Endothelial cell of umbilical vein (primary cell): ENCODE data around the gene CBLN3. TPM values are rescaled to one million over a fixed set of nuclear protein-coding genes. Genes with fewer than 3 reads are reported as not detected.
A peak's percentile ranks its signal among the peaks of the same experiment; 100 is the strongest.

ENCODE experiments used
- BruUV-seq: library from RNA; stranded (reverse); fragments of 400-500 nt; replicated peaks from 2 replicates; lab custom pipeline; 2021; lab: Mats Ljungman, UMichigan
- CTCF ChIA-PET: fragments of 300-600, 350-600 bp; sonication (Branson Sonifier 250); formaldehyde crosslinking; loops from one replicate; lab custom pipeline; 2021; ENCODE audit warnings: antibody characterized with exemption, inconsistent platforms; lab: Charles Lee
- POLR2A ChIA-PET: fragments of 300-600, 350-600 bp; sonication (Branson Sonifier 250); formaldehyde crosslinking; loops from one replicate; lab custom pipeline; 2021; ENCODE audit warnings: antibody characterized with exemption, inconsistent platforms; lab: Charles Lee
- DNase-seq: peaks from one replicate; pipeline ENCODE4 v3.0.0-alpha.2; 2011; ENCODE audit warnings: low read depth, low spot score
- FAIRE-seq: peaks from 2 replicates; lab custom pipeline; 2011; peaks lifted over from hg19 to GRCh38; lab: Jason Lieb, UNC
- H2AFZ ChIP-seq: 2 replicates; pipeline ENCODE4 v1.6.0; 2012; ENCODE audit warnings: low read depth, low read length, control low read depth, inconsistent platforms
- H3K27ac ChIP-seq: 2 replicates; pipeline ENCODE4 v1.5.1; 2011; ENCODE audit warnings: low read depth, mild to moderate bottlenecking, control low read depth, low read length, moderate library complexity; ENCODE audit not compliant: insufficient read depth
- H3K27me3 ChIP-seq, 2 experiments: 2 replicates each; pipeline versions ENCODE4 v1.6.0 to v1.6.1; 2011; ENCODE audit warnings: low read length in 2 of 2, mixed read lengths in 1 of 2; ENCODE audit not compliant: control insufficient read depth in 2 of 2, insufficient read depth in 2 of 2
- H3K36me3 ChIP-seq, 2 experiments: 2 replicates in 1 of 2; 3 replicates in 1 of 2; pipeline ENCODE4 v1.5.1; 2011; ENCODE audit warnings: low read length in 2 of 2, mild to moderate bottlenecking in 1 of 2, moderate library complexity in 1 of 2; ENCODE audit not compliant: control insufficient read depth in 2 of 2, insufficient read depth in 2 of 2; ENCODE audit errors: extremely low read depth in 1 of 2
- H3K4me1 ChIP-seq: 3 replicates; pipeline ENCODE4 v1.5.1; 2011; ENCODE audit warnings: mild to moderate bottlenecking, low read length; ENCODE audit not compliant: control insufficient read depth, insufficient read depth; ENCODE audit errors: extremely low read depth
- H3K4me2 ChIP-seq: 2 replicates; pipeline ENCODE4 v1.6.1; 2011; ENCODE audit warnings: low read length, control low read depth, mixed read lengths; ENCODE audit not compliant: insufficient read depth
- H3K4me3 ChIP-seq, 3 experiments: fragments of 200-600 bp in 1 of 3; sonication (generic), shearing (Covaris generic) in 1 of 3; replicated peaks in 1 of 3; 2 replicates each; pipeline ENCODE4 v1.5.1; 2011 to 2016; ENCODE audit warnings: control low read depth in 3 of 3, low read length in 3 of 3, mild to moderate bottlenecking in 2 of 3, inconsistent platforms in 1 of 3, low read depth in 1 of 3, moderate library complexity in 1 of 3; ENCODE audit not compliant: insufficient read depth in 1 of 3
- H3K79me2 ChIP-seq: 2 replicates; pipeline ENCODE4 v1.6.0; 2012; ENCODE audit warnings: low read length, inconsistent platforms; ENCODE audit not compliant: control insufficient read depth, insufficient read depth
- H3K9ac ChIP-seq: replicated peaks from 2 replicates; pipeline ENCODE3; 2011; ENCODE audit warnings: low read length, control low read depth; ENCODE audit not compliant: insufficient read depth; ENCODE audit errors: extremely low read depth
- H3K9me1 ChIP-seq: replicated peaks from 3 replicates; pipeline ENCODE4 v1.6.0; 2011; ENCODE audit warnings: mild to moderate bottlenecking, low read length; ENCODE audit not compliant: control insufficient read depth, insufficient read depth; ENCODE audit errors: extremely low read depth
- H3K9me3 ChIP-seq: replicated peaks from 2 replicates; pipeline ENCODE4 v1.5.1; 2012; ENCODE audit warnings: low read length, inconsistent platforms; ENCODE audit not compliant: control insufficient read depth, insufficient read depth
- H4K20me1 ChIP-seq: replicated peaks from 2 replicates; pipeline ENCODE3; 2011; ENCODE audit warnings: mild to moderate bottlenecking, low read length; ENCODE audit not compliant: control insufficient read depth, insufficient read depth; ENCODE audit errors: extremely low read depth
- EZH2 ChIP-seq: IDR thresholded peaks from 2 replicates; pipeline ENCODE4 v1.6.1; 2012; ENCODE audit warnings: borderline replicate concordance, low read depth, mild to moderate bottlenecking, moderate library complexity, low read length, inconsistent platforms; ENCODE audit not compliant: severe bottlenecking
- GATA2 ChIP-seq: IDR thresholded peaks from 2 replicates; pipeline ENCODE4 v1.7.0; 2011; ENCODE audit warnings: low read depth, mild to moderate bottlenecking, moderate library complexity, mixed read lengths, low read length; ENCODE audit not compliant: insufficient read length, insufficient read depth
- JUN ChIP-seq: IDR thresholded peaks from 2 replicates; pipeline ENCODE4 v1.6.1; 2011; ENCODE audit warnings: borderline replicate concordance, low read depth; ENCODE audit not compliant: insufficient read length, insufficient read depth
- MYC ChIP-seq: IDR thresholded peaks from one replicate; pipeline ENCODE4 v1.6.1; 2011; ENCODE audit warnings: mild to moderate bottlenecking, low read depth, low read length
- dilution Hi-C: fragments of 300-500 bp; cut with MboI; formaldehyde crosslinking; loops from one replicate; pipeline ENCODE4 v1.15.0; 2019; ENCODE audit warnings: low sequenced_read_pairs; ENCODE audit not compliant: extremely low pct_ligation_motif_present
- intact Hi-C: fragments of 100-400 bp; cut with micrococcal nuclease; formaldehyde crosslinking; loops from one replicate; pipeline ENCODE4 v1.10.0; 2022
- polyA plus RNA-seq, 4 experiments: library from polyadenylated mRNA; depleted of rRNA in 3 of 4; stranded (reverse) in 3 of 4; unstranded in 1 of 4; fragments of >200 nt; gene quantifications; 2 replicates each; pipeline versions ENCODE4 v1.2.1 to v1.2.3, GENCODE V29; 2011 to 2012; ENCODE audit warnings: missing spikeins in 1 of 4
- total RNA-seq: library from RNA; stranded (reverse); gene quantifications from 2 replicates; pipeline ENCODE4 v1.2.3, GENCODE V29; 2021
- TF ChIP-seq, protein P1 (sequence below), 2 donors: IDR thresholded peaks; 1 replicate in 1 of 2; 2 replicates in 1 of 2; pipeline ENCODE4 v1.5.1; 2011; ENCODE audit warnings: low read length in 2 of 2, mild to moderate bottlenecking in 2 of 2, moderate library complexity in 2 of 2, control low read depth in 1 of 2, inconsistent platforms in 1 of 2, low read depth in 1 of 2; ENCODE audit not compliant: insufficient read depth in 1 of 2; ENCODE audit errors: extremely low read depth in 1 of 2

The CBLN3 gene
- total and polyA plus RNA-seq, 2 donors (not counting 3 experiments of a cell fraction or from before 2014, with no cell fraction given), result 7.9 to 8.6 TPM

- Histone ChIP-seq H2AFZ (no peak overlapping the region), H3K36me3 (no peaks in the 10 kb centered on the region), H3K4me1 (peaks cover 48% of the 10 kb centered on the region), H3K4me3 (peak overlapping the region in 1 of 3 experiments; percentile 22), H3K79me2 (peaks cover 5% of the 10 kb centered on the region), H3K9ac (peak overlapping the region; percentile 62), H3K4me2 (peak overlapping the region; percentile 77), H3K9me1 (no peaks in the 10 kb centered on the region), H3K9me3 (no peaks in the 10 kb centered on the region), H3K27me3 (no peaks in the 10 kb centered on the region), H4K20me1 (no peaks in the 10 kb centered on the region), H3K27ac (peak overlapping the region; percentile 97)
- CTCF ChIA-PET, result interaction anchor here (1.9 to 3.8 kb wide), 4 partner anchors 11 to 117 kb away, joined by 6 to 42 read pairs (median 20); partner anchors contain the start of gene CIDEB
- DNase-seq, result peak; percentile 83
- FAIRE-seq, result no peak
- TF ChIP-seq JUN (no peak), MYC (no peak), EZH2 (no peak), GATA2 (no peak)
- TF ChIP-seq, protein P1, sequence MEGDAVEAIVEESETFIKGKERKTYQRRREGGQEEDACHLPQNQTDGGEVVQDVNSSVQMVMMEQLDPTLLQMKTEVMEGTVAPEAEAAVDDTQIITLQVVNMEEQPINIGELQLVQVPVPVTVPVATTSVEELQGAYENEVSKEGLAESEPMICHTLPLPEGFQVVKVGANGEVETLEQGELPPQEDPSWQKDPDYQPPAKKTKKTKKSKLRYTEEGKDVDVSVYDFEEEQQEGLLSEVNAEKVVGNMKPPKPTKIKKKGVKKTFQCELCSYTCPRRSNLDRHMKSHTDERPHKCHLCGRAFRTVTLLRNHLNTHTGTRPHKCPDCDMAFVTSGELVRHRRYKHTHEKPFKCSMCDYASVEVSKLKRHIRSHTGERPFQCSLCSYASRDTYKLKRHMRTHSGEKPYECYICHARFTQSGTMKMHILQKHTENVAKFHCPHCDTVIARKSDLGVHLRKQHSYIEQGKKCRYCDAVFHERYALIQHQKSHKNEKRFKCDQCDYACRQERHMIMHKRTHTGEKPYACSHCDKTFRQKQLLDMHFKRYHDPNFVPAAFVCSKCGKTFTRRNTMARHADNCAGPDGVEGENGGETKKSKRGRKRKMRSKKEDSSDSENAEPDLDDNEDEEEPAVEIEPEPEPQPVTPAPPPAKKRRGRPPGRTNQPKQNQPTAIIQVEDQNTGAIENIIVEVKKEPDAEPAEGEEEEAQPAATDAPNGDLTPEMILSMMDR (IDR thresholded peaks at IDR 0.05; ENCODE audit: extremely low read depth in 1 of 2, insufficient read depth in 1 of 2, low read depth in 1 of 2, low read length in 2 of 2), result no peak
- intact Hi-C loops, result loop anchor here (1.0 kb wide), 1 partner anchor 59 kb away; no protein-coding TSS in a partner anchor
- POLR2A ChIA-PET, result interaction anchor here (0.9 to 1.4 kb wide), 3 partner anchors 10 to 60 kb away, joined by 3 to 9 read pairs (median 5); partner anchors contain the start of gene NYNRIN
- dilution Hi-C loops, result no loop called here
- BruUV-seq, result TSS peak; percentile 48
Measured at GRCh38 chr14:24425704-24426103, 3.8 kb downstream of the CBLN3 start.
